Esophagus squamous epithelium (tissue), 5 donors: ENCODE measurements around the gene MB. TPM values are rescaled to one million over a fixed set of nuclear protein-coding genes. Genes with fewer than 3 reads are reported as not detected.
"Not testable (repeated sequence)": the region's sequence is repeated elsewhere in the genome, so short reads cannot be mapped to it uniquely, and the experiment has no call there.

Experiments used
- DNase-seq: peaks from one replicate; lab custom pipeline; 2025; lab: John Stamatoyannopoulos, UW
- H3K27ac ChIP-seq, 4 donors: fragments of 200-600 bp; sonication (generic); one replicate each; pipeline ENCODE4 v1.5.1; 2016 to 2019; ENCODE audit warnings: mild to moderate bottlenecking in 1 of 4
- H3K27me3 ChIP-seq, 4 donors: fragments of 200-600 bp; sonication (generic); 1 replicate in 3 of 4; 2 replicates in 1 of 4; pipeline versions ENCODE4 v1.5.1 to v1.6.0; 2017 to 2021; ENCODE audit warnings: antibody characterized with exemption in 1 of 4
- H3K36me3 ChIP-seq, 3 donors: fragments of 200-600 bp; sonication (generic); one replicate each; pipeline ENCODE4 v1.5.1; 2016 to 2019
- H3K4me1 ChIP-seq, 3 donors: fragments of 200-600 bp; sonication (generic); one replicate each; pipeline ENCODE4 v1.5.1; 2017 to 2019
- H3K4me3 ChIP-seq, 4 donors: fragments of 200-600 bp; sonication (generic); 1 replicate in 3 of 4; 2 replicates in 1 of 4; pipeline ENCODE4 v1.5.1; 2016 to 2019; ENCODE audit warnings: mild to moderate bottlenecking in 2 of 4, moderate library complexity in 1 of 4
- H3K9me3 ChIP-seq, 3 donors: fragments of 200-600 bp; sonication (generic); one replicate each; pipeline ENCODE4 v1.5.1; 2016 to 2019
- POLR2A ChIP-seq, 4 donors: fragments of 450-650 bp; IDR thresholded peaks; one replicate each; pipeline ENCODE4 v1.6.1; 2017; ENCODE audit warnings: antibody characterized with exemption in 4 of 4, mild to moderate bottlenecking in 4 of 4, moderate library complexity in 3 of 4
- WGBS, 2 donors: methylation state at CpG; one replicate each; pipeline ENCODE4 v1.1.5; 2018; 5-methylcytosine and 5-hydroxymethylcytosine counted together
- intact Hi-C: fragments of 100-400 bp; cut with DNase I; formaldehyde crosslinking; loops from one replicate; pipeline ENCODE4 v1.15.0; 2022
- total RNA-seq, 4 donors: library from RNA; depleted of rRNA; stranded (reverse); fragments of >200 nt; gene quantifications; one replicate each; pipeline ENCODE4 v1.1.0, GENCODE V29; 2016
- TF ChIP-seq, protein P1 (sequence below), 6 experiments: fragments of 450-650 bp in 4 of 6; fragments of 200-600 bp in 2 of 6; sonication (generic) in 2 of 6; IDR thresholded peaks; one replicate each; pipeline ENCODE4 v1.5.1; 2016 to 2019; ENCODE audit warnings: antibody characterized with exemption in 6 of 6, mild to moderate bottlenecking in 4 of 6, moderate library complexity in 4 of 6
- donor health status: DM: yes; HTN: yes; CAD: no.

MB gene
- 10 to 100 TPM in 1 of 4 donors, 1 to 10 TPM in 1, under 1 TPM in 1, not detected in 1; 0.44 to 11.8 (median 5.4) TPM for total RNA-seq

DNA sequence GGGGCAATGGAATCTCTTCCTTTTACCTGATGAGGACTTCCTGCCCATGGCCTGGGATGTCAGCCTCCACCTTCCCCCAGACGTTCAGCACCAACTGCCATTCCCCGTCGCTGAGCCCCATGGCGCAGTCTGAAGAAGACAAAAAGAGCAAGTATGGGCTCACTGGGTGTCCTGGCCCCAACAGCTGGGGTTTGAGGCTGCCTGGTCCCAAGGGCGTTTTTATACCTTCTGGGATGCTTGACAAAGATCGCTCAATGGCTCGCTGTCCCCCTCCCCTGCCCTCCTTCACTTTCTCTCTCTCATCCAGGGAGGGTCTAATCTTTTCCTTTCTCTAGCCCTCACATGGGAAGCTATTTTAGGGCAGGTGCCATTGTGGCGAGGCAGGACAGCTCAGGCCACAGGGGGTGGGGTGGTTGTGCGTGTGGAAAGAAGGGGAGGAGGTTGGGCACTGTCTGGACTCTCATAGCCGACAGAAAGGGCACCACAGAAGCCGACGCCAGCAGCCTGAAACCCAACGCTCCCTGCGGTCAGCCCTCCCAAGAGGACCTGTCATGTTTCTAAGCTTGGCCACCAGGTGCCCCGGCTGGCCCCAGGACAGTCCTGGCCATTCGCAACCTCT, at the start of gene MB:
MB (minus strand) TSS at position 193 of the 619 bp plus-strand sequence; CDS start at position 121, 72 bp downstream.
- 75 to 88% methylated on average over 7 to 13 of the region's 16 CpGs for WGBS, 2 donors
- no peak for TF ChIP-seq POLR2A (IDR thresholded peaks at IDR 0.05)
- TF ChIP-seq, protein P1, sequence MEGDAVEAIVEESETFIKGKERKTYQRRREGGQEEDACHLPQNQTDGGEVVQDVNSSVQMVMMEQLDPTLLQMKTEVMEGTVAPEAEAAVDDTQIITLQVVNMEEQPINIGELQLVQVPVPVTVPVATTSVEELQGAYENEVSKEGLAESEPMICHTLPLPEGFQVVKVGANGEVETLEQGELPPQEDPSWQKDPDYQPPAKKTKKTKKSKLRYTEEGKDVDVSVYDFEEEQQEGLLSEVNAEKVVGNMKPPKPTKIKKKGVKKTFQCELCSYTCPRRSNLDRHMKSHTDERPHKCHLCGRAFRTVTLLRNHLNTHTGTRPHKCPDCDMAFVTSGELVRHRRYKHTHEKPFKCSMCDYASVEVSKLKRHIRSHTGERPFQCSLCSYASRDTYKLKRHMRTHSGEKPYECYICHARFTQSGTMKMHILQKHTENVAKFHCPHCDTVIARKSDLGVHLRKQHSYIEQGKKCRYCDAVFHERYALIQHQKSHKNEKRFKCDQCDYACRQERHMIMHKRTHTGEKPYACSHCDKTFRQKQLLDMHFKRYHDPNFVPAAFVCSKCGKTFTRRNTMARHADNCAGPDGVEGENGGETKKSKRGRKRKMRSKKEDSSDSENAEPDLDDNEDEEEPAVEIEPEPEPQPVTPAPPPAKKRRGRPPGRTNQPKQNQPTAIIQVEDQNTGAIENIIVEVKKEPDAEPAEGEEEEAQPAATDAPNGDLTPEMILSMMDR (IDR thresholded peaks at IDR 0.05): no peak
- intact Hi-C loops: no loop called here

DNA sequence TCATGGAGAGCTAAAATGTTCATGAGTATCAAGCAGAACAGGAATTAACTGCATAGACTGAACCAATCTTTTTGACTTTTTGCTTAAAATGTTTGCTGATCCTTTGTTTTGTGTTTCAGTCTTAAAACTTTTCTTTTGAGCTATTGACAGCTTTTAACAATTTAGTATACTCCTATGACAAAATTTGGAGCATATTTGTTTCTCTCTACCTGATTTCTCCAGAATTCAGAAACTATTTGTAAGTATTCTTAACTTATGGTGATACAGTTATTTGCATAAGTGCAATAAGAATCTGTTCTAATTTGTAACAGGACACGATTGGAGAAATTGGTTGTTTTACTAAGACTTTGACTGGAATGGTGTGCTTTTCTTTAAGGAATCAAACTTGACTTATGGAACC, 49.6 kb upstream of the MB start:
- 82 to 88% methylated on average over 1 of the region's 1 CpG for WGBS, 2 donors
- Histone ChIP-seq H3K36me3 (peaks cover 0 to 20% (median 0%) of the 10 kb centered on the region in 3 donors), H3K4me1 (peaks cover 0 to 24% (median 0%) of the 10 kb centered on the region in 3 donors)
- H3K4me3 ChIP-seq, H3K27me3 ChIP-seq, intact Hi-C loops, H3K27ac ChIP-seq, DNase-seq, H3K9me3 ChIP-seq: not testable (repeated sequence)

More for the DNA sequence above, at the start of gene MB:
- Histone ChIP-seq H3K9me3 (no peaks in the 10 kb centered on the region), H3K36me3 (no peaks in the 10 kb centered on the region), H3K4me1 (peaks cover 6 to 11% (median 7%) of the 10 kb centered on the region in 3 donors), H3K27ac (no peak within 1 kb of the TSS), H3K4me3 (no peak within 1 kb of the TSS), H3K27me3 (no peaks in the 10 kb centered on the region)
- no peak for DNase-seq

DNA sequence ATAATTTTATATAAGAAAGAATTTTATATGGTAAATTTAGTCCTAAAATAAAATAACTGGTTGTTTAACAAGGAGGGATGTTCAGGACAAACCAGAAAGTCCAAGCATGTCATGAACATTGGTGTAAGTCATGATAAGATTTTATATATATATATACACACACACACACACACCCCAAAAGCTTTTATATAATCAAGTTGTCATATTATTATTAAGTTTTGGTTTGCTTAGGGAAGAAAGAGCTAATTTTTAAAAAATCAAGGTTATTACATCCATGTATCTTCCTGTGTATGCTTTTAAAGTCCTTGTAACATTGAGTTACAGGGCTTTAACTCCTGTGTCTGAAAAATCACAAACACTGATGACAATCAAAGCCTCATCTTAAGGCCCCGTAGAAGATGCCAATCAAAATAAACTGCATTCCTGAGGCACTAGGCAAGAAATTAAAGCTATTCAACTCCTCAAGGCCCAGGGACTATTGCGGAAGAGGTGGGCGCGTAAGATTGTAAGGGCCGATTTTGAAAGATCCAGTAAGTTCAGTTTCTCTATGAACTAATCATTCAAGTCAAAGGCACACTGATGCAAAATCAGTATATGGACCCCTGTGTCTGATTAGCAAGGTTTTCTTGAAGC, 47.9 kb upstream of the MB start:
- 89 to 94% methylated on average over 5 of the region's 5 CpGs for WGBS, 2 donors
- no peak overlapping the region for H3K27ac ChIP-seq
- DNase-seq: no peak
- peaks cover 0 to 28% (median 3%) of the 10 kb centered on the region in 3 donors for H3K4me1 ChIP-seq
- H3K4me3 ChIP-seq: no peak overlapping the region
- intact Hi-C loops: no loop called here
- TF ChIP-seq POLR2A (IDR thresholded peaks at IDR 0.05): no peak
- TF ChIP-seq, protein P1 (IDR thresholded peaks at IDR 0.05): no peak
- peaks cover 0 to 30% (median 2%) of the 10 kb centered on the region in 3 donors for H3K36me3 ChIP-seq
- no peaks in the 10 kb centered on the region for H3K27me3 ChIP-seq
- H3K9me3 ChIP-seq: peaks cover 0 to 9% (median 6%) of the 10 kb centered on the region in 3 donors

DNA sequence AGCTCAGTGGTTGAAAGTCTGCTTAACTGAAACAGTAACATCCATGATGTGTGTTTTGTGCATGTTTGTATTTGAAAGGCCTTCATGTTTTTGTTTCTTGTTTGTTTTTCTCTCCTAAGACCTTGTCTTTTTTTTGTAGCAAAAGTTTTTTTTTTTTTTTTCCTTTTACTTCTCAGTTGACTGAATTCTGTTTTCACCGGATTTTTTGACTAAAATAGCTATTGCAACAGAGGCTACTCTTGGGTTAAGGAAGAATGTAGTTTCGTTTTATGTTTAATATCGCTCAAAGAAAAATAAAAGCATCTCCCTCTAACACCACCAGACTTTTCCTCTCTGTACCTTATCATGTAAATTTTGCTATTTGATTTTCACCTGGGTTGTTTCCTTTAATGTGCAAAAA, 46.2 kb upstream of the MB start:
- TF ChIP-seq, protein P1 (IDR thresholded peaks at IDR 0.05): no peak
- TF ChIP-seq POLR2A (IDR thresholded peaks at IDR 0.05): no peak
- WGBS, 2 donors: 72 to 77% methylated on average over 3 of the region's 3 CpGs
- Histone ChIP-seq H3K4me3 (no peak overlapping the region), H3K27ac (peak overlapping the region in 3 of 4 donors; percentile 8 to 71 (median 69)), H3K36me3 (peaks cover 6 to 47% (median 19%) of the 10 kb centered on the region in 3 donors), H3K4me1 (peaks cover 0 to 28% (median 3%) of the 10 kb centered on the region in 3 donors), H3K27me3 (no peaks in the 10 kb centered on the region), H3K9me3 (peaks cover 0 to 9% (median 6%) of the 10 kb centered on the region in 3 donors)
- no peak for DNase-seq
- intact Hi-C loops: no loop called here

DNA sequence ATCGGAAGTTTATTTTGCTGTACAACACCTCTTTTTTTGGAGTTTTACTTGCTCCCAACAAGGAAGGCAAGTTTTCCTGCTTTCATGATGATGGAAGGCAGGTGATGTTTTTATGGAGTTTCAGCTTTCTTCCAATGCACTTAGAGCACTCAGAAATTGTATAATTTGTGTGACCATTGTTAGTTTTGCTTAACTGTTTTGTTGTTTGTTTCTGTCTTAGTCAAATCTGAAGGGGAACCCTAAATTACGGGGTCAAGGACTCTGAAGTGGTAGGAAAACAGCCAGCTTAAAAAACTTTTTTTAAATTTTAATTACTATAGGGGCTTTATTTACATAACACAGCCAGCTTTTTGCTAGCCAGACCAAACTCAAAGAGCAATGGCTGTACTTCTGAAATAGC, 45.8 kb upstream of the MB start:
- Histone ChIP-seq H3K4me3 (no peak overlapping the region), H3K27ac (peak overlapping the region in 3 of 4 donors; percentile 69 to 71 (median 70)), H3K9me3 (peaks cover 0 to 9% (median 6%) of the 10 kb centered on the region in 3 donors), H3K27me3 (no peaks in the 10 kb centered on the region), H3K4me1 (peaks cover 0 to 28% (median 3%) of the 10 kb centered on the region in 3 donors), H3K36me3 (peaks cover 8 to 52% (median 19%) of the 10 kb centered on the region in 3 donors)
- intact Hi-C loops: no loop called here
- no peak for TF ChIP-seq POLR2A (IDR thresholded peaks at IDR 0.05)
- TF ChIP-seq, protein P1 (IDR thresholded peaks at IDR 0.05): no peak
- 81 to 92% methylated on average over 2 of the region's 2 CpGs for WGBS, 2 donors
- DNase-seq: no peak
